A549 (cell line): ENCODE results near the gene TCEA3. TPM values are rescaled to one million over a fixed set of nuclear protein-coding genes. Genes with fewer than 3 reads are reported as not detected.
A peak's percentile ranks its signal among the peaks of the same experiment; 100 is the strongest.

Experiments used
- ATAC-seq, 2 experiments: fragments of 200-7000 bp in 1 of 2; fragments of >200 bp in 1 of 2; cut with Nextera tagmentation in 1 of 2; cut with Tn5 transposase in 1 of 2; 3 replicates each; pipeline versions ENCODE4 v1.8.0 to v1.9.1; 2018 to 2020; ENCODE audit warnings: mild to moderate bottlenecking in 1 of 2, moderate library complexity in 1 of 2
- CTCF ChIA-PET: fragments of 300-600 bp; sonication (Branson Sonifier 250); formaldehyde crosslinking; extraction: SDS; loops from one replicate; lab custom pipeline; 2021; ENCODE audit warnings: antibody characterized with exemption, inconsistent platforms; lab: Yijun Ruan, JAX
- POLR2A ChIA-PET: fragments of 350-600 bp; formaldehyde crosslinking; extraction: SDS; loops from one replicate; lab custom pipeline; 2021; ENCODE audit warnings: antibody characterized with exemption, inconsistent platforms; lab: Yijun Ruan, JAX
- DNase-seq, 2 experiments: peaks; one replicate each; pipeline versions ENCODE4 v3.0.0 to v3.0.0-alpha.2; 2011 to 2016; ENCODE audit warnings: low read depth in 1 of 2, low spot score in 1 of 2
- FAIRE-seq: peaks from 2 replicates; lab custom pipeline; 2011; peaks lifted over from hg19 to GRCh38; lab: Jason Lieb, UNC
- H3K27ac ChIP-seq, 2 experiments: fragments of >200 bp; sonication (Bioruptor Twin); formaldehyde crosslinking; 3 replicates each; pipeline ENCODE4 v1.5.1; 2016 to 2017
- H3K4me1 ChIP-seq: fragments of >200 bp; sonication (Bioruptor Twin); formaldehyde crosslinking; 3 replicates; pipeline ENCODE4 v1.6.1; 2016
- H3K4me2 ChIP-seq: fragments of >200 bp; sonication (Bioruptor Twin); formaldehyde crosslinking; 3 replicates; pipeline ENCODE4 v1.6.1; 2016
- H3K4me3 ChIP-seq: fragments of >200 bp; sonication (Bioruptor Twin); formaldehyde crosslinking; 3 replicates; pipeline ENCODE4 v1.5.1; 2016
- H3K9me3 ChIP-seq: fragments of >200 bp; sonication (Bioruptor Twin); formaldehyde crosslinking; 3 replicates; pipeline ENCODE4 v1.6.1; 2016
- EHF ChIP-seq: fragments of 250-450 bp; sonication (Bioruptor Pico); IDR thresholded peaks from 2 replicates; pipeline ENCODE4 v1.5.0; 2020; ENCODE audit warnings: mild to moderate bottlenecking
- GATA3 ChIP-seq: IDR thresholded peaks from 2 replicates; pipeline ENCODE4 v1.6.1; 2012; ENCODE audit warnings: borderline replicate concordance
- HDAC2 ChIP-seq: fragments of 200-600 bp; sonication (generic); IDR thresholded peaks from 2 replicates; pipeline ENCODE4 v1.6.1; 2016
- HOXA7 ChIP-seq: fragments of 250-450 bp; sonication (Bioruptor Pico); IDR thresholded peaks from 2 replicates; pipeline ENCODE4 v1.5.0; 2020; ENCODE audit warnings: mild to moderate bottlenecking, moderate library complexity
- HOXB13 ChIP-seq: fragments of 250-450 bp; sonication (Bioruptor Pico); IDR thresholded peaks from 2 replicates; pipeline ENCODE4 v1.5.0; 2020; ENCODE audit warnings: low read depth, mild to moderate bottlenecking, moderate library complexity
- KDM1A ChIP-seq: fragments of 200-600 bp; sonication (generic); IDR thresholded peaks from 2 replicates; pipeline ENCODE4 v1.6.1; 2016; ENCODE audit warnings: low read depth, mild to moderate bottlenecking
- MAFK ChIP-seq: fragments of 450-650 bp; IDR thresholded peaks from 2 replicates; pipeline ENCODE4 v1.6.1; 2014; ENCODE audit not compliant: partially characterized antibody
- MAZ ChIP-seq: fragments of 150-350 bp; IDR thresholded peaks from 2 replicates; pipeline ENCODE4 v1.6.1; 2014; ENCODE audit warnings: antibody characterized with exemption, low read depth, low read length, borderline replicate concordance
- POLR2AphosphoS2 ChIP-seq: conservative IDR thresholded peaks from 2 replicates; pipeline ENCODE4 v1.6.1; 2012; ENCODE audit warnings: low read length, improper control_type of control experiment, inconsistent platforms
- RAD21 ChIP-seq, 2 experiments: fragments of >200 bp in 1 of 2; sonication (Bioruptor Twin) in 1 of 2; formaldehyde crosslinking in 1 of 2; IDR thresholded peaks in 1 of 2; conservative IDR thresholded peaks in 1 of 2; 2 replicates in 1 of 2; 3 replicates in 1 of 2; pipeline ENCODE4 v1.6.1; 2012 to 2018; ENCODE audit warnings: inconsistent platforms in 1 of 2
- RARB ChIP-seq: fragments of 250-450 bp; sonication (Bioruptor Pico); IDR thresholded peaks from 2 replicates; pipeline ENCODE4 v1.8.0; 2021; ENCODE audit warnings: mild to moderate bottlenecking, moderate library complexity
- SREBF2 ChIP-seq: fragments of 450-650 bp; IDR thresholded peaks from 2 replicates; pipeline ENCODE4 v1.6.1; 2014; ENCODE audit warnings: mild to moderate bottlenecking, moderate library complexity
- TP53 ChIP-seq: fragments of 250-450 bp; sonication (Bioruptor Pico); IDR thresholded peaks from 2 replicates; pipeline ENCODE4 v1.5.0; 2021; ENCODE audit warnings: mild to moderate bottlenecking, moderate library complexity
- ZC3H11A ChIP-seq: fragments of 450-650 bp; IDR thresholded peaks from 2 replicates; pipeline ENCODE4 v1.6.1; 2014; ENCODE audit warnings: antibody characterized with exemption, mild to moderate bottlenecking
- ZSCAN20 ChIP-seq: fragments of 250-450 bp; sonication (Bioruptor Pico); IDR thresholded peaks from 2 replicates; pipeline ENCODE4 v1.8.0; 2022; ENCODE audit warnings: mild to moderate bottlenecking, moderate library complexity
- WGBS: methylation state at CpG from one replicate; pipeline ENCODE4 v1.1.6; 2017; ENCODE audit errors: missing lambda C conversion rate; 5-methylcytosine and 5-hydroxymethylcytosine counted together
- polyA plus RNA-seq, 4 experiments: library from polyadenylated mRNA; depleted of rRNA in 3 of 4; stranded (reverse); fragments of >200 nt; fragmentation: RNase III in 1 of 4; extraction: RNeasy Plus Mini Kit Qiagen cat#74134 plus additional on column Dnase treatment in 1 of 4; gene quantifications; 2 replicates in 3 of 4; 3 replicates in 1 of 4; pipeline ENCODE4 v1.2.3, GENCODE V29; 2011 to 2017
- TF ChIP-seq, protein P1 (sequence below): fragments of 200-600 bp; sonication (generic); IDR thresholded peaks from 2 replicates; pipeline ENCODE4 v1.6.1; 2016; ENCODE audit warnings: antibody characterized with exemption, mild to moderate bottlenecking, moderate library complexity
- TF ChIP-seq, protein P2 (sequence below): fragments of 250-450 bp; sonication (Bioruptor Pico); IDR thresholded peaks from 2 replicates; pipeline ENCODE4 v1.5.0; 2021; ENCODE audit warnings: mild to moderate bottlenecking, moderate library complexity, borderline replicate concordance
- TF ChIP-seq, protein P3 (sequence below): fragments of >200 bp; sonication (Bioruptor Twin); formaldehyde crosslinking; IDR thresholded peaks from 3 replicates; pipeline ENCODE4 v1.5.1; 2016
- TF ChIP-seq, protein P4 (sequence below): fragments of 450-650 bp; IDR thresholded peaks from 2 replicates; pipeline ENCODE4 v1.6.1; 2014; ENCODE audit warnings: antibody characterized with exemption

TCEA3 gene
- polyA plus RNA-seq, 2 of the 4 experiments (the other 2 are of a cell fraction) = 0.58 TPM

DNA sequence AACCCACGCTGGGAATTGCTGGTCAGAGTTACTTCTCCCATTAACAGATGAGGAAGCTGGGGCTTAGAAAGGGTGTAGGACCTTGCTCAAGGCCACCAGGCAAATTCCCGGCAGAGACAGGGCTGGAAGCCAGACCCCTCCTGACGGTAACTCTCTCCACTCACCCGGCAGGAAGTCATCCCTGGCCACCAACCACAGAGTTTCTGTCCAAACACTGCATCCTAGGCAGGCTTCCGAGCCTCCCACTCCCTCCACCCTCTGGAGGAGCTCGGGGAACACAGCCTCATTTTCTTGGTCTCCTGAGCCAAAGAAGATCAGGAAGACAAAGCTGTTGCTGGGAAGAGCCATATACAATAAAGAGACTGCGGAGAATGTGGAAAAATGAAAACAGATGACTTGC, 29.9 kb downstream of the TCEA3 start (continued):
- TF ChIP-seq, protein P1, sequence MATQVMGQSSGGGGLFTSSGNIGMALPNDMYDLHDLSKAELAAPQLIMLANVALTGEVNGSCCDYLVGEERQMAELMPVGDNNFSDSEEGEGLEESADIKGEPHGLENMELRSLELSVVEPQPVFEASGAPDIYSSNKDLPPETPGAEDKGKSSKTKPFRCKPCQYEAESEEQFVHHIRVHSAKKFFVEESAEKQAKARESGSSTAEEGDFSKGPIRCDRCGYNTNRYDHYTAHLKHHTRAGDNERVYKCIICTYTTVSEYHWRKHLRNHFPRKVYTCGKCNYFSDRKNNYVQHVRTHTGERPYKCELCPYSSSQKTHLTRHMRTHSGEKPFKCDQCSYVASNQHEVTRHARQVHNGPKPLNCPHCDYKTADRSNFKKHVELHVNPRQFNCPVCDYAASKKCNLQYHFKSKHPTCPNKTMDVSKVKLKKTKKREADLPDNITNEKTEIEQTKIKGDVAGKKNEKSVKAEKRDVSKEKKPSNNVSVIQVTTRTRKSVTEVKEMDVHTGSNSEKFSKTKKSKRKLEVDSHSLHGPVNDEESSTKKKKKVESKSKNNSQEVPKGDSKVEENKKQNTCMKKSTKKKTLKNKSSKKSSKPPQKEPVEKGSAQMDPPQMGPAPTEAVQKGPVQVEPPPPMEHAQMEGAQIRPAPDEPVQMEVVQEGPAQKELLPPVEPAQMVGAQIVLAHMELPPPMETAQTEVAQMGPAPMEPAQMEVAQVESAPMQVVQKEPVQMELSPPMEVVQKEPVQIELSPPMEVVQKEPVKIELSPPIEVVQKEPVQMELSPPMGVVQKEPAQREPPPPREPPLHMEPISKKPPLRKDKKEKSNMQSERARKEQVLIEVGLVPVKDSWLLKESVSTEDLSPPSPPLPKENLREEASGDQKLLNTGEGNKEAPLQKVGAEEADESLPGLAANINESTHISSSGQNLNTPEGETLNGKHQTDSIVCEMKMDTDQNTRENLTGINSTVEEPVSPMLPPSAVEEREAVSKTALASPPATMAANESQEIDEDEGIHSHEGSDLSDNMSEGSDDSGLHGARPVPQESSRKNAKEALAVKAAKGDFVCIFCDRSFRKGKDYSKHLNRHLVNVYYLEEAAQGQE = no peak
- TF ChIP-seq POLR2AphosphoS2 (no peak), RAD21 (conservative IDR thresholded peaks at IDR 0.05 in 1 of 2, IDR thresholded peaks at IDR 0.05 in 1 of 2) (no peak), RARB (CRISPR knock-in tag) (no peak), MAZ (no peak), KDM1A (no peak), EHF (no peak), HOXB13 (CRISPR knock-in tag) (no peak)
- TF ChIP-seq, protein P2, sequence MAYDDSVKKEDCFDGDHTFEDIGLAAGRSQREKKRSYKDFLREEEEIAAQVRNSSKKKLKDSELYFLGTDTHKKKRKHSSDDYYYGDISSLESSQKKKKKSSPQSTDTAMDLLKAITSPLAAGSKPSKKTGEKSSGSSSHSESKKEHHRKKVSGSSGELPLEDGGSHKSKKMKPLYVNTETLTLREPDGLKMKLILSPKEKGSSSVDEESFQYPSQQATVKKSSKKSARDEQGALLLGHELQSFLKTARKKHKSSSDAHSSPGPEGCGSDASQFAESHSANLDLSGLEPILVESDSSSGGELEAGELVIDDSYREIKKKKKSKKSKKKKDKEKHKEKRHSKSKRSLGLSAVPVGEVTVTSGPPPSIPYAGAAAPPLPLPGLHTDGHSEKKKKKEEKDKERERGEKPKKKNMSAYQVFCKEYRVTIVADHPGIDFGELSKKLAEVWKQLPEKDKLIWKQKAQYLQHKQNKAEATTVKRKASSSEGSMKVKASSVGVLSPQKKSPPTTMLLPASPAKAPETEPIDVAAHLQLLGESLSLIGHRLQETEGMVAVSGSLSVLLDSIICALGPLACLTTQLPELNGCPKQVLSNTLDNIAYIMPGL = no peak

DNA sequence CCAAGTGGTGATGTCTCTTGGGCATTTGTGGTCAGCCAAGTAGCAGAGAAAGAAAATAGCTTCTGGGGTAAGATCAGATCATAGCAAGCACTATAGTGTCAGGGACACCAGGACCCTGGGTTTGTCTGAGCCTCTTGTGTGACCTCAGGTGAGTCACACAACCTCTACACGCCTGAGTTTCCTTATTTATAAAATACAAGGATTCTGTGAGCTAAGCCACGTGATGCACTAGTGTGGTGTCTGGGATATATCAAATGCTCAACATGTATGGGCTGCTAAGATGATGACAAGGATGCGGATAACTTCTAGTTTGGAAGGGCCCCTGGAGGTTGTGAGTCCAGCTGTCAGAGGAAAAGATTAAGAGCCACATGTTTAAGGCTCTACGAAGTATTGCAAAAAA, 30.4 kb downstream of the TCEA3 start:
- CTCF ChIA-PET = interaction anchor here (0.9 to 2.8 kb wide), 4 partner anchors 9 to 103 kb away, joined by 3 to 27 read pairs (median 5); no protein-coding TSS in a partner anchor
- H3K4me2 ChIP-seq = no peak overlapping the region
- TF ChIP-seq, protein P1 = no peak
- TF ChIP-seq TP53 (CRISPR knock-in tag) = no peak
- no peak for FAIRE-seq
- ATAC-seq = no peak
- 66% methylated on average over 4 of the region's 4 CpGs for WGBS
- DNase-seq = no peak
- 0 out of 6 replicates have a peak overlapping the region, but pooled peaks of 1 of the 2 experiments have one; percentile 33 for H3K27ac ChIP-seq
- no peak overlapping the region for H3K4me3 ChIP-seq
- no peaks in the 10 kb centered on the region for H3K9me3 ChIP-seq
- H3K4me1 ChIP-seq = no peaks in the 10 kb centered on the region
- POLR2A ChIA-PET = no interaction called here

DNA sequence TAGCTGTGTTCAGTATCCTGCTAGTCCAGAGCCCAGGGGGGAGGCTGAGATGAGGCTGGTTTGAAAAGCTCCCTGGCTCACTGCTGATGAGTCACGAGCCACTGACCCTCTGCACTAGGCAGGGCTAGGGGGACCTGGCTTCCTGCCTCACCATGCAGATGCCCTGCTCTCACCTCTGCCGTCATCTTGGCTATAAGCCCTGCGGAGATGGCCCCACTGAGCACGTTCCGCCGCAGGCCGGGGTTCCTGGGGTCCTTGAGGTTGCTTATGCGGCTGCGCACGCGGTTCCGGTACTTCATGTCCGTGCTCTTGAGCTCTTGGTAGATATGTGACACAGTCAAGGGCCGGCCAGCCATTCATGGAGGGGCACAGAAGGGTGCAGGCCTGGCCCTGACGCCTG, 30.8 kb downstream of the TCEA3 start:
- no peaks in the 10 kb centered on the region for H3K9me3 ChIP-seq
- H3K4me1 ChIP-seq = no peaks in the 10 kb centered on the region
- DNase-seq (no peak), FAIRE-seq (no peak), ATAC-seq (no peak)
- ChIA-PET POLR2A (no interaction called here), CTCF (interaction anchor here (0.9 to 2.8 kb wide), 4 partner anchors 10 to 103 kb away, joined by 3 to 27 read pairs (median 5); no protein-coding TSS in a partner anchor)
- no peak overlapping the region for H3K4me3 ChIP-seq
- H3K27ac ChIP-seq = no peak overlapping the region
- 84% methylated on average over 2 of the region's 15 CpGs for WGBS
- TF ChIP-seq HOXA7 (CRISPR knock-in tag) (no peak), SREBF2 (no peak), RARB (CRISPR knock-in tag) (no peak), HDAC2 (no peak), GATA3 (no peak), ZSCAN20 (CRISPR knock-in tag) (no peak), MAFK (no peak), TP53 (CRISPR knock-in tag) (no peak), MAZ (no peak), POLR2AphosphoS2 (no peak), ZC3H11A (no peak)
- TF ChIP-seq, protein P3, sequence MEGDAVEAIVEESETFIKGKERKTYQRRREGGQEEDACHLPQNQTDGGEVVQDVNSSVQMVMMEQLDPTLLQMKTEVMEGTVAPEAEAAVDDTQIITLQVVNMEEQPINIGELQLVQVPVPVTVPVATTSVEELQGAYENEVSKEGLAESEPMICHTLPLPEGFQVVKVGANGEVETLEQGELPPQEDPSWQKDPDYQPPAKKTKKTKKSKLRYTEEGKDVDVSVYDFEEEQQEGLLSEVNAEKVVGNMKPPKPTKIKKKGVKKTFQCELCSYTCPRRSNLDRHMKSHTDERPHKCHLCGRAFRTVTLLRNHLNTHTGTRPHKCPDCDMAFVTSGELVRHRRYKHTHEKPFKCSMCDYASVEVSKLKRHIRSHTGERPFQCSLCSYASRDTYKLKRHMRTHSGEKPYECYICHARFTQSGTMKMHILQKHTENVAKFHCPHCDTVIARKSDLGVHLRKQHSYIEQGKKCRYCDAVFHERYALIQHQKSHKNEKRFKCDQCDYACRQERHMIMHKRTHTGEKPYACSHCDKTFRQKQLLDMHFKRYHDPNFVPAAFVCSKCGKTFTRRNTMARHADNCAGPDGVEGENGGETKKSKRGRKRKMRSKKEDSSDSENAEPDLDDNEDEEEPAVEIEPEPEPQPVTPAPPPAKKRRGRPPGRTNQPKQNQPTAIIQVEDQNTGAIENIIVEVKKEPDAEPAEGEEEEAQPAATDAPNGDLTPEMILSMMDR = no peak
- TF ChIP-seq, protein P4, sequence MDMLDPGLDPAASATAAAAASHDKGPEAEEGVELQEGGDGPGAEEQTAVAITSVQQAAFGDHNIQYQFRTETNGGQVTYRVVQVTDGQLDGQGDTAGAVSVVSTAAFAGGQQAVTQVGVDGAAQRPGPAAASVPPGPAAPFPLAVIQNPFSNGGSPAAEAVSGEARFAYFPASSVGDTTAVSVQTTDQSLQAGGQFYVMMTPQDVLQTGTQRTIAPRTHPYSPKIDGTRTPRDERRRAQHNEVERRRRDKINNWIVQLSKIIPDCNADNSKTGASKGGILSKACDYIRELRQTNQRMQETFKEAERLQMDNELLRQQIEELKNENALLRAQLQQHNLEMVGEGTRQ = no peak
- H3K4me2 ChIP-seq = no peak overlapping the region
